IPS DF 6.9 (cell line): Measurements from ENCODE around the gene ANKMY1.
"Not testable (repeated sequence)": the region's sequence is repeated elsewhere in the genome, so short reads cannot be mapped to it uniquely, and the experiment has no call there.

Experiments
- DNase-seq: peaks from one replicate; pipeline ENCODE4 v3.0.0-alpha.2; 2013; ENCODE audit warnings: low read depth, low spot score
- H3K27ac ChIP-seq: one replicate; pipeline ENCODE4 v1.5.1; 2013; ENCODE audit warnings: low read length, control low read depth
- H3K27me3 ChIP-seq: 2 replicates; pipeline ENCODE4 v1.6.1; 2013; ENCODE audit warnings: mild to moderate bottlenecking, low read length; ENCODE audit not compliant: control insufficient read depth, insufficient read depth
- H3K36me3 ChIP-seq: 2 replicates; pipeline ENCODE4 v1.6.1; 2013; ENCODE audit warnings: low read length; ENCODE audit not compliant: control insufficient read depth, insufficient read depth
- H3K4me1 ChIP-seq: 2 replicates; pipeline ENCODE4 v1.6.1; 2013; ENCODE audit warnings: low read length; ENCODE audit not compliant: control insufficient read depth, insufficient read depth
- H3K4me3 ChIP-seq: 2 replicates; pipeline ENCODE4 v1.5.1; 2013; ENCODE audit warnings: mild to moderate bottlenecking, low read length
- H3K9me3 ChIP-seq: 2 replicates; pipeline ENCODE4 v1.6.1; 2013; ENCODE audit warnings: low read length, inconsistent platforms; ENCODE audit not compliant: control insufficient read depth, insufficient read depth
- WGBS: extraction: QIAGEN DNeasy Blood & Tissue Kit; methylation state at CpG from one replicate; pipeline ENCODE4 v1.1.7; 2013; ENCODE audit warnings: mixed read lengths, missing lambda C conversion rate; ENCODE audit not compliant: insufficient read length, insufficient coverage; 5-methylcytosine and 5-hydroxymethylcytosine counted together

The ANKMY1 gene

GRCh38 chr2:240527153-240527750 lies 30.5 kb downstream of the ANKMY1 start:
- Histone ChIP-seq H3K27me3 (no peaks in the 10 kb centered on the region), H3K36me3 (peaks cover 5% of the 10 kb centered on the region; the same call in 1 of the 2 replicates), H3K27ac (no peak overlapping the region), H3K4me1 (no peaks in the 10 kb centered on the region), H3K9me3 (peaks cover 8% of the 10 kb centered on the region), H3K4me3 (no peak overlapping the region)
- no CpG with 5 or more reads among the region's 3 CpGs for WGBS
- no peak for DNase-seq

DNA sequence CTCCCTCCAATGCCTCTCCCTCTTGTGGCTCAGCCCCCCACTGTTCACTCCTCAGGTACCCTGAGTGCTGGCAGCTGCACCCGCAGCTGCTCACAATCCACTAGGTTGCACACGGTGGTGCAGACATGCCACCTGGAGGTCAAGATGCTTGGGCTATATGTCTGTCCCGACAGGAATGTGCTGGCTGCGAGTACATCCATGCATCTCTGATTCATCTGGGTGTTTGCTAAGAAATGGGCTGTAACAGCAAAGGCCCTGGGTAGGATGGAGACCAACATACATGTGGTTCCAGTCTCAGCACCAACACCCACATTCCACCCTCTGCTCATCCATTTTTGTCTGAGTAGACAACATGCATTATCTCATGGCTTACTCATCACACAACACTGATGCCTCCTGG lies 31.3 kb downstream of the ANKMY1 start:
- no peak overlapping the region for H3K27ac ChIP-seq
- no peaks in the 10 kb centered on the region for H3K4me1 ChIP-seq
- no peaks in the 10 kb centered on the region for H3K27me3 ChIP-seq
- DNase-seq, result no peak
- peaks cover 8% of the 10 kb centered on the region for H3K9me3 ChIP-seq
- H3K4me3 ChIP-seq, result no peak overlapping the region
- H3K36me3 ChIP-seq, result peaks cover 5% of the 10 kb centered on the region; the same call in 1 of the 2 replicates
- no CpG with 5 or more reads among the region's 4 CpGs for WGBS

DNA sequence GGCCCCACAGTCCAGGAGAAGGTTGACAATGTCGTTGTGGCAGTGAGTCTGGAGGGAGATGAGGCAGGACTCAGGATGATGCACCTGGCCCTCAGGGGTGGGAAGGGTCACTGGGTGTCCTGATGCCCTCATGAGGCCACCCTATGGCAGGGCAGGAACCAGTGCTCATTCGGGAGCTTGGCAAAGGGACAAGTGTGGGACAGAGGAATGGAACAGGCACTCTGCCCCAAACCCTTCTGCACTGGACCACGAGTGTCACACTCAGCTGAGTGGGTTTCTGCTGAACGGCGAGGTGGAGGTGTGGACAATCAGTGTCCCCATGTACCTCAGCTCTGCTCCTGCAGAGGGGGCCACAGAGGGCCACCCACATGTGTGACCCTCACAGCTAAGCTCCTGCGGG lies 32.0 kb downstream of the ANKMY1 start:
- no CpG with 5 or more reads among the region's 6 CpGs for WGBS
- H3K4me3 ChIP-seq, result no peak overlapping the region
- DNase-seq, result no peak
- H3K27me3 ChIP-seq, result no peaks in the 10 kb centered on the region
- H3K4me1 ChIP-seq, result no peaks in the 10 kb centered on the region
- peaks cover 8% of the 10 kb centered on the region for H3K9me3 ChIP-seq
- H3K27ac ChIP-seq, result no peak overlapping the region
- H3K36me3 ChIP-seq, result peaks cover 5% of the 10 kb centered on the region; the same call in 1 of the 2 replicates

DNA sequence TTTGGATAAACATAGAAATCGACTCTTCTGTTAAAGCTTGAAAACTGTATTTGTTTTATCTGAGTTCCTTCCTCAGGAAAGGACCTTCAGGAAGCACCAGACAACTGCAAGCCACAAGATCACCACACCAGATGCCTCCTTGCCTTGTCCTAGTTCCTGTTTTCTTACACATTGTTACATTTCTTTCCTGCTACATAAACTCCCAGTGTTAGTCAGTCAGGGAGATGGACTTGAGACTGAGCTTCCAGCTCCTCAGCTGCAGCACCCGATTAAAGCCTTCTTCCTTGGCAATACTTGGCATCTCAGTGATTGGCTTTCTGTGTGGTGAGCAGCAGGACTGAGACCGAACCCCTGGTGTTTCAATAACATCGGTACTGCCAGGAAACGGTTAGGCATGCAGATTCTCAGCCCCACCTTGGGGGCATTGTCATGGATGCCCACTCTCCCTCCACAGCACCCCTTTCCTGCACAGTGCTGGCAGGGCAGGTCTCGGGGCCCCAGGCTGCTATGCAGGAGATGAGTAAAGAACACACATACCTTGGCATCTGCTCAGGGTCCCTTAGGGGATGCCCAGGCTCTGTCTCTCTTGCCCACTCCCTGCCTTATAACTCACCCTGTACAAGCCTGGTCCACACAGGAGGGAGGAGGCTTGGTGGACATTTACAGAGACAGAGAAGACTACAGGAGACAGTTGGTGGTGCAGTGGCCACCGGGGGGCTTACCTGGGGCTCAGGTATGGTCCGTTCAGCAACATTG lies 32.6 kb downstream of the ANKMY1 start:
- Histone ChIP-seq H3K4me3 (no peak overlapping the region), H3K36me3 (peaks cover 5% of the 10 kb centered on the region; the same call in 1 of the 2 replicates)
- WGBS, result no CpG with 5 or more reads among the region's 8 CpGs

DNA sequence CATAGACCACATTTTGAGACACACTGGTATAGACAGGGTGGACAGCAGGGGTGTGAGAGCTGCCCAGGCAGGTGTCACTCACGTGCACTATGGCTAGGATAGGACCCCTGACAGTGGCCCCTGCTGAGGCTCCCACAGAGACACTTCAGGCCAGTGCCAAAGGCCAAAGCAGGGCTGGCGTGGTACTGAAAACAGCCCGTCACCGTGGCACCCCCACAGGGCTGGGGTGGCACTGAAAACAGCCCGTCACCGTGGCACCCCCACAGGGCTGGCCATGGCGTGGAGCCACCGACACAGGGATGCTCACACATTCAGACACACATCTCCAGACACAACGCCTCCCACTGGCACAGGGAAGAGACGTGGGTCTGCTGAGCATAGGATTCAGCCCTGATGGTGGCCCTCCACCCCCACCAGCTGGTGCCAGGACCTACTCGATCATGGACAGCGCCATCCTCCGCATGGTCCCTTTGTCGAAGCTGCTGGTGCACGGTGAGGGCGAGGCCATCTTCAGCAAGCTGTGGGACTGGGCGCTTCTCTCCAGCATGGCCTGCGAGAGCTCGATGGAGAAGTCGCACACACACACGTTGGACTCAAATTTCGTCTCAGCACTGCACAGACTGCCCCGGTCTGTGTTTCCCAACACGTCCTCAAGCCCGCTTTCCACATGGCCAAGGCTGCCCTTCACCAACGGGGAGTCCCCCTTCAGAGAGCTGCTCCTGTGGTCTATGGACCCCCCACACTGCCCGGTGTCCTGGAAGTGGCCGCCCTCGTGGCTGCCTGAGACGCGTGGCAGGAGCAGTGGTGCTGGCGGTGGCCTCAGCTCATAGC lies 34.1 kb downstream of the ANKMY1 start:
- Histone ChIP-seq H3K9me3 (peaks cover 8% of the 10 kb centered on the region), H3K27me3 (no peaks in the 10 kb centered on the region; the same call in 1 of the 2 replicates), H3K4me1 (peaks cover 5% of the 10 kb centered on the region), H3K4me3 (no peak overlapping the region), H3K27ac (no peak overlapping the region), H3K36me3 (peaks cover 5% of the 10 kb centered on the region; the same call in 1 of the 2 replicates)
- WGBS, result no CpG with 5 or more reads among the region's 32 CpGs
- DNase-seq, result no peak

More for the DNA sequence above, 32.6 kb downstream of the ANKMY1 start:
- Histone ChIP-seq H3K27ac (no peak overlapping the region), H3K4me1 (peaks cover 5% of the 10 kb centered on the region), H3K9me3 (peaks cover 8% of the 10 kb centered on the region), H3K27me3 (no peaks in the 10 kb centered on the region; the same call in 1 of the 2 replicates)
- no peak for DNase-seq

DNA sequence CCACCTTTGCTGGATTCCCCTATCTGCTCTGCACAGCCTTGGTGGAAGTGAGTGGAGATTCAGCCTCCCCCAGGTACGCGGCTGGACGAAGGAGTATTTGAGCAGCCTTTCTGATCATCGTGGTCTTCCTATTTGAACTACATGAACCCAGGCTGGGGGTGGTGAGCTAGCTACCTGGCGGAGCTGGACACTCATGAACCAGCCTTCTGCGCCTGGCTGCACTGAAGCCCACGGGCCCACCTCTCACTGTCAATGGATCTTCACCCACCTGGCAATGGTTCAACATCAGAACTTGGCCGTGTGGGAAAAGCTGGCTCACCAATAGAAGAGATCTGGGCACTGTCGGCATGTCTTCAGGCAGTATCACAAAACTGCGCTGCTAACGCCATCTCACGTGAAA lies 35.4 kb downstream of the ANKMY1 start:
- no CpG with 5 or more reads among the region's 12 CpGs for WGBS
- H3K9me3 ChIP-seq, result peaks cover 8% of the 10 kb centered on the region

DNA sequence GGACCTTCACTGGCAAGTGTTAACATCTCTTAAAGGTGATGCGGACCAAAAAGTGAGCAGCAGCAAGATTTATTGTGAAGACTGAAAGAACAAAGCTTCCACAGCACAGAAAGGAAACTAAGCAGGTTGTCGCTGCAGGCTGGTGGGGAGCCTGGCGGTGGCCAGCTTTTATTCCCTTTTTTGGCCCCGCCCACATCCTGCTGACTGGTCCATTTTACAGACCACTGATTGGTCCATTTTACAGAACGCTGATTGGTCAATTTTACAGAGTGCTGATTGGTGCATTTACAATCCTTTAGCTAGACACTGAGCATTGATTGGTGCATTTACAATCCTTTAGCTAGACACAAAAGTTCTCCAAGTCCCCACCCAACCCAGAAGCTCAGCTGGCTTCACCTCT lies 35.9 kb downstream of the ANKMY1 start:
- not testable (repeated sequence) for H3K27ac ChIP-seq, H3K9me3 ChIP-seq, H3K36me3 ChIP-seq, DNase-seq, H3K4me1 ChIP-seq, H3K27me3 ChIP-seq, H3K4me3 ChIP-seq
- WGBS, result no CpG with 5 or more reads among the region's 5 CpGs

More for the DNA sequence above, 35.4 kb downstream of the ANKMY1 start:
- no peak overlapping the region for H3K27ac ChIP-seq
- H3K4me1 ChIP-seq, result peaks cover 5% of the 10 kb centered on the region
- no peak overlapping the region for H3K4me3 ChIP-seq
- no peaks in the 10 kb centered on the region; the same call in 1 of the 2 replicates for H3K27me3 ChIP-seq
- peaks cover 5% of the 10 kb centered on the region; the same call in 1 of the 2 replicates for H3K36me3 ChIP-seq
- no peak for DNase-seq

DNA sequence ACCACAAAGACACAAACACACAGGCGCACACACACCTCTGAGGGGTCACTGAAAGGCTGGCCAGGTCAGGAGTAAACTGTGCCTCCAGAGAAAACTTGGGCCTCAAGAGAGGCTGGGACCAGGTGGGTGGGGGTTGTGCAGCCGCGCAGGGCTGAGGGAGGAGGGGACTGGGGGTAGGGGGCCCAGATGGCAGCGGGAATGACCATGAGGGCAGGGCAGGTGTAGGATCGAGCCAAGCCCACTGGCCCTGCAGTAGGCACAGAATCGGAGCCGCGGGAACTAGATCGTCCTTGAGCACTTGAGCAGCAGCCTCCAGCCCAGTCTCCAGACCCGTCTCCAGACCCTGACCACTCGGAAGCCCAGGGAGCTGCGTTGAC lies 36.8 kb downstream of the ANKMY1 start:
- DNase-seq, result no peak
- H3K4me1 ChIP-seq, result peaks cover 5% of the 10 kb centered on the region
- peaks cover 5% of the 10 kb centered on the region; the same call in 1 of the 2 replicates for H3K9me3 ChIP-seq
- H3K4me3 ChIP-seq, result no peak overlapping the region
- peaks cover 5% of the 10 kb centered on the region; the same call in 1 of the 2 replicates for H3K36me3 ChIP-seq
- H3K27ac ChIP-seq, result no peak overlapping the region
- no CpG with 5 or more reads among the region's 12 CpGs for WGBS
- H3K27me3 ChIP-seq, result no peaks in the 10 kb centered on the region; the same call in 1 of the 2 replicates

- H3K4me1 ChIP-seq, result peaks cover 5% of the 10 kb centered on the region
- peaks cover 3% of the 10 kb centered on the region; the same call in 1 of the 2 replicates for H3K36me3 ChIP-seq
- no peaks in the 10 kb centered on the region; the same call in 1 of the 2 replicates for H3K27me3 ChIP-seq
- H3K9me3 ChIP-seq, result no peaks in the 10 kb centered on the region
- no peak overlapping the region for H3K27ac ChIP-seq
- H3K4me3 ChIP-seq, result peak overlapping the region; percentile 38; the same call in 1 of the 2 replicates
- DNase-seq, result no peak
- no CpG with 5 or more reads among the region's 52 CpGs for WGBS
These were observed 37.4 kb downstream of the ANKMY1 start for GRCh38 chr2:240520130-240520973.
